GM12878 (cell line): ENCODE results near the gene CREB5. TPM values are rescaled to one million over a fixed set of nuclear protein-coding genes. Genes with fewer than 3 reads are reported as not detected.

ENCODE experiments used
- ATAC-seq: fragments of 200-7000 bp; cut with Tn5 transposase; 3 replicates; pipeline ENCODE4 v1.9.1; 2020; ENCODE audit warnings: mild to moderate bottlenecking, moderate library complexity
- BruUV-seq: library from RNA; stranded (reverse); fragments of 400-500 nt; replicated peaks from 2 replicates; lab custom pipeline; 2021; lab: Mats Ljungman, UMichigan
- CTCF ChIA-PET: fragments of 300-600 bp; sonication (Branson Sonifier 250); formaldehyde crosslinking; extraction: SDS; loops from one replicate; lab custom pipeline; 2021; ENCODE audit warnings: inconsistent platforms; lab: Yijun Ruan, JAX
- POLR2A ChIA-PET: fragments of 350-600 bp; formaldehyde crosslinking; extraction: SDS; loops from one replicate; lab custom pipeline; 2021; ENCODE audit warnings: inconsistent platforms; lab: Charles Lee
- RAD21 ChIA-PET: fragments of 300-600 bp; sonication (Branson Sonifier 250); formaldehyde crosslinking; loops from one replicate; lab custom pipeline; 2023; ENCODE audit warnings: antibody characterized with exemption; ENCODE audit not compliant: unreplicated experiment; lab: Charles Lee
- SMC1A ChIA-PET: fragments of 300-600 bp; sonication (Branson Sonifier 250); formaldehyde crosslinking; loops from one replicate; lab custom pipeline; 2023; ENCODE audit not compliant: unreplicated experiment, uncharacterized antibody; lab: Charles Lee
- DNase-seq: peaks from one replicate; pipeline ENCODE4 v3.0.0-alpha.2; 2011; ENCODE audit warnings: low read depth, low spot score
- FAIRE-seq: peaks from 3 replicates; lab custom pipeline; 2011; peaks lifted over from hg19 to GRCh38; lab: Jason Lieb, UNC
- H2AFZ ChIP-seq: 2 replicates; pipeline ENCODE4 v1.6.0; 2011; ENCODE audit warnings: low read depth, low read length, control low read depth; ENCODE audit not compliant: control insufficient read depth
- H3K27ac ChIP-seq: 2 replicates; pipeline ENCODE4 v1.5.1; 2011; ENCODE audit warnings: control low read depth; ENCODE audit not compliant: control insufficient read depth, insufficient read depth
- H3K27me3 ChIP-seq, 2 experiments: replicated peaks in 1 of 2; 2 replicates each; pipeline versions ENCODE4 v1.6.0 to v1.6.1; 2011; ENCODE audit warnings: low read length in 1 of 2; ENCODE audit not compliant: control insufficient read depth in 2 of 2, insufficient read depth in 2 of 2
- H3K36me3 ChIP-seq, 2 experiments: 2 replicates each; pipeline ENCODE4 v1.5.1; 2011; ENCODE audit warnings: low read length in 1 of 2; ENCODE audit not compliant: control insufficient read depth in 2 of 2, insufficient read depth in 2 of 2
- H3K4me1 ChIP-seq: 2 replicates; pipeline ENCODE4 v1.6.1; 2011; ENCODE audit warnings: mild to moderate bottlenecking, low read length, moderate library complexity, mixed read lengths; ENCODE audit not compliant: control insufficient read depth, insufficient read depth
- H3K4me2 ChIP-seq: 2 replicates; pipeline ENCODE4 v1.6.0; 2011; ENCODE audit warnings: control low read depth; ENCODE audit not compliant: control insufficient read depth, insufficient read depth
- H3K4me3 ChIP-seq: fragments of 200-600 bp; sonication (generic); 2 replicates; pipeline ENCODE4 v1.5.1; 2016
- H3K79me2 ChIP-seq: 2 replicates; pipeline ENCODE4 v1.6.0; 2011; ENCODE audit warnings: low read length; ENCODE audit not compliant: control insufficient read depth, insufficient read depth
- H3K9ac ChIP-seq: 2 replicates; pipeline ENCODE4 v1.8.0; 2011; ENCODE audit warnings: low read length, control low read depth, mixed read lengths; ENCODE audit not compliant: control insufficient read depth, insufficient read depth
- H3K9me3 ChIP-seq: replicated peaks from 3 replicates; pipeline ENCODE4 v1.5.1; 2011; ENCODE audit warnings: mild to moderate bottlenecking, low read length; ENCODE audit not compliant: control insufficient read depth, insufficient read depth
- H4K20me1 ChIP-seq: 2 replicates; pipeline ENCODE4 v1.6.0; 2011; ENCODE audit not compliant: control insufficient read depth, insufficient read depth
- BHLHE40 ChIP-seq, 2 experiments: fragments of 450-650 bp in 1 of 2; IDR thresholded peaks; 2 replicates each; pipeline ENCODE4 v1.6.1; 2011 to 2017; ENCODE audit warnings: low read depth in 2 of 2, borderline replicate concordance in 1 of 2, improper control_type of control experiment in 1 of 2, low read length in 1 of 2, mild to moderate bottlenecking in 1 of 2
- BMI1 ChIP-seq: fragments of 450-650 bp; IDR thresholded peaks from 2 replicates; pipeline ENCODE4 v1.6.1; 2016; ENCODE audit warnings: mild to moderate bottlenecking, moderate library complexity, borderline replicate concordance
- CBFB ChIP-seq: IDR thresholded peaks from 2 replicates; pipeline ENCODE4 v1.6.1; 2016; ENCODE audit warnings: antibody characterized with exemption, low read depth
- E4F1 ChIP-seq: fragments of 450-650 bp; IDR thresholded peaks from 2 replicates; pipeline ENCODE4 v1.6.1; 2018; ENCODE audit warnings: borderline replicate concordance, mild to moderate bottlenecking; ENCODE audit not compliant: partially characterized antibody
- GATAD2B ChIP-seq: fragments of 450-650 bp; conservative IDR thresholded peaks from 2 replicates; pipeline ENCODE4 v1.6.1; 2017; ENCODE audit warnings: low read depth, mild to moderate bottlenecking, moderate library complexity
- MTA2 ChIP-seq: fragments of 450-650 bp; IDR thresholded peaks from 2 replicates; pipeline ENCODE4 v1.6.1; 2016; ENCODE audit warnings: low read depth, mild to moderate bottlenecking, moderate library complexity
- PKNOX1 ChIP-seq: fragments of 450-650 bp; IDR thresholded peaks from 2 replicates; pipeline ENCODE4 v1.6.1; 2016; ENCODE audit warnings: mild to moderate bottlenecking
- POLR2AphosphoS2 ChIP-seq: IDR thresholded peaks from 2 replicates; pipeline ENCODE4 v1.6.1; 2011; ENCODE audit warnings: low read depth, mild to moderate bottlenecking, low read length, improper control_type of control experiment, moderate library complexity
- RBBP5 ChIP-seq: fragments of 200-600 bp; sonication (generic); conservative IDR thresholded peaks from 2 replicates; pipeline ENCODE4 v1.6.1; 2016
- SIX5 ChIP-seq: IDR thresholded peaks from 2 replicates; pipeline ENCODE4 v1.6.1; 2011; ENCODE audit warnings: mild to moderate bottlenecking, low read depth, low read length, moderate library complexity; ENCODE audit not compliant: severe bottlenecking
- ZNF24 ChIP-seq: fragments of 450-650 bp; IDR thresholded peaks from 2 replicates; pipeline ENCODE4 v1.6.1; 2017; ENCODE audit warnings: antibody characterized with exemption, mild to moderate bottlenecking
- ZSCAN29 ChIP-seq: fragments of 450-650 bp; IDR thresholded peaks from 2 replicates; pipeline ENCODE4 v1.6.1; 2017; ENCODE audit warnings: mild to moderate bottlenecking, moderate library complexity
- WGBS: methylation state at CpG from one replicate; pipeline ENCODE4 v1.1.6; 2016; ENCODE audit warnings: low lambda C conversion rate; ENCODE audit not compliant: insufficient replicate concordance, insufficient coverage; ENCODE audit errors: missing lambda C conversion rate; 5-methylcytosine and 5-hydroxymethylcytosine counted together
- in situ Hi-C: fragments of 300-500 bp; cut with MboI; formaldehyde crosslinking; loops from 9 replicates; pipeline ENCODE4 v1.14.3; 2018; ENCODE audit warnings: mixed read lengths
- intact Hi-C: fragments of 100-400 bp; cut with micrococcal nuclease; formaldehyde crosslinking; loops from one replicate; pipeline ENCODE4 v1.14.2; 2022; ENCODE audit not compliant: unreplicated experiment
- polyA plus RNA-seq, 11 experiments: library from polyadenylated mRNA; depleted of rRNA in 4 of 11; unstranded in 6 of 11; stranded (reverse) in 5 of 11; fragments of >200 nt; fragmentation: Nextera tagmentation in 4 of 11; fragmentation: Illumina TruSeq in 1 of 11; extraction: Ambion mirVana in 4 of 11; extraction: Trizol in 1 of 11; gene quantifications; 1 replicate in 1 of 11; 2 replicates in 10 of 11; pipeline versions ENCODE4 v1.2.1 to v1.2.3, GENCODE V29; 2011 to 2016; ENCODE audit warnings: inconsistent platforms in 2 of 11, missing spikeins in 2 of 11, low read depth in 1 of 11
- total RNA-seq, 4 experiments: library from RNA; depleted of rRNA in 3 of 4; stranded (reverse); fragments of >200 nt in 3 of 4; fragmentation: Illumina TruSeq in 1 of 4; extraction: Trizol in 1 of 4; gene quantifications; 2 replicates each; pipeline versions ENCODE4 v1.2.1 to v1.2.3, GENCODE V29; 2013 to 2021

The CREB5 gene
- total and polyA plus RNA-seq, 10 of the 15 experiments (the other 5 are each of a cell fraction or from before 2014, with no cell fraction given): 12.9 to 74.1 (median 53.0) TPM

- no peak for TF ChIP-seq PKNOX1
- TF ChIP-seq RBBP5: no peak
Measured at GRCh38 chr7:28729281-28729680, 317.0 kb downstream of the CREB5 start (continued).

- no TSS peak for BruUV-seq
- Histone ChIP-seq H3K27ac (no peak overlapping the region), H3K79me2 (no peaks in the 10 kb centered on the region), H3K9me3 (no peaks in the 10 kb centered on the region), H3K4me3 (no peak overlapping the region), H3K4me1 (no peaks in the 10 kb centered on the region), H3K27me3 (no peaks in the 10 kb centered on the region), H3K4me2 (no peak overlapping the region), H3K36me3 (peaks cover 0 to 4% of the 10 kb centered on the region in 2 experiments; a peak in 2 of 4 replicates), H4K20me1 (no peaks in the 10 kb centered on the region), H2AFZ (no peak overlapping the region), H3K9ac (no peak overlapping the region)
- 58% methylated on average over 3 of the region's 3 CpGs for WGBS
- ChIA-PET CTCF (interaction anchor here (0.6 to 1.0 kb wide), 2 partner anchors 8 to 24 kb away, joined by 3 read pairs; no protein-coding TSS in a partner anchor), POLR2A (no interaction called here), SMC1A (interaction anchor here (1.0 to 3.1 kb wide), 8 partner anchors 8 to 116 kb away, joined by 3 to 15 read pairs (median 3); no protein-coding TSS in a partner anchor), RAD21 (interaction anchor here (0.6 kb wide), 1 partner anchor 438 kb away, joined by 3 read pairs; no protein-coding TSS in a partner anchor)
- DNase-seq (no peak), FAIRE-seq (no peak), ATAC-seq (no peak)
- in situ Hi-C loops: no loop called here
- TF ChIP-seq E4F1 (no peak), POLR2AphosphoS2 (no peak), ZSCAN29 (no peak), CBFB (no peak), GATAD2B (no peak), ZNF24 (no peak), SIX5 (no peak), BHLHE40 (IDR thresholded peaks at IDR 0.05; ENCODE audit: borderline replicate concordance in 1 of 2, low read depth in 2 of 2, low read length in 1 of 2) (no peak), MTA2 (no peak), BMI1 (no peak)
- intact Hi-C loops: no loop called here
Measured at GRCh38 chr7:28729727-28730126, 317.4 kb downstream of the CREB5 start.
